ENCODE measurements around the gene KRTAP10-6.
"Not testable (repeated sequence)": the region's sequence is repeated elsewhere in the genome, so short reads cannot be mapped to it uniquely, and the experiment has no call there.

The KRTAP10-6 gene, protein sequence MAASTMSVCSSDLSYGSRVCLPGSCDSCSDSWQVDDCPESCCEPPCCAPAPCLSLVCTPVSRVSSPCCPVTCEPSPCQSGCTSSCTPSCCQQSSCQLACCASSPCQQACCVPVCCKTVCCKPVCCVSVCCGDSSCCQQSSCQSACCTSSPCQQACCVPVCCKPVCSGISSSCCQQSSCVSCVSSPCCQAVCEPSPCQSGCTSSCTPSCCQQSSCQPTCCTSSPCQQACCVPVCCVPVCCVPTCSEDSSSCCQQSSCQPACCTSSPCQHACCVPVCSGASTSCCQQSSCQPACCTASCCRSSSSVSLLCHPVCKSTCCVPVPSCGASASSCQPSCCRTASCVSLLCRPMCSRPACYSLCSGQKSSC

DNA sequence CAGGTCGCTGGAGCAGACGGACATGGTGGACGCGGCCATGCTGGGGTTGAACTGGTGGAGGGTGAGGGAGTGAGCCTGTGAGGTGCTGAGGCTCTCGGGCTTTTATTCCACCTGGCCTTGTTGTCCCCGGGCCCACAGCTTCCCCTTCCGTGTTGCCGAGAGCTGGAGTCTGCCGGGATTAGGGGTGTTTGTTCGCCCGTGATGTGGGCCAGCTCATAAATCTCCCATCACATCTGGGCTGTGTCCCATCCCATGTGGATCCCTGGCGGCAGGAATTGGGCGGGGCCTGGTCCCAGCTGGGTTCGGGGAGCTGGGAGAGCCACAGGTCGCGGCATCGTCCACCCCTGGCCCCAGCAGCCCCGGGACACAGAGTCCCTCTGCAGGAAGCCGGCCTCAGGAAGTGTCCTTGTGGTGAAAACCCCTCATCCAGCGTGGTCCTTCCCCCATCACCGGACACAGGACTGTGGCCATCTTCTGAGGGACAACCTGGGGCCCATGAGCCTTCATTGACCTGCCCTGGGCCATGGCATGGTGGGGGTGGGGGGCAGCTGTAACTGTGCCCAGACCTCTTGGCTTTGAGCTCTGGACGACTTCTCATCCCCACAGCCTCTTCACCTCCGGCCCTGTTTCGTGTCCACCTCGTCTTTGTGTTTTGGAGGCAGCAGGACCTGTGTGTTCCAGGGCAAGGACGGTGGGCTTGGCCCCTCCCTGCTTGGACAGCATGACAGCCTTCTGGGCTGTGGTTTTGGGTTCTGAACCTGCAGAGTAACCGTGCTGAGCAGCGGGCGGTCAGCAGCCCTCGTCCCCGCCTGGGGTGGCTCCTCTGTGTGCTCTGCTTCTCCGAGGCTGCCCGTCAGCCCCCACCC is at the start of gene KRTAP10-6:
KRTAP10-6 (minus strand) TSS at position 60 of the 866 bp plus-strand sequence; CDS start at position 39, 21 bp downstream.
- H3K4me3 ChIP-seq (ENCODE audit: low read depth, low read length) = no peak within 1 kb of the TSS
- no peak for DNase-seq (ENCODE audit: low read depth)
- no peak for TF ChIP-seq CTCF (IDR thresholded peaks at IDR 0.05; ENCODE audit: insufficient read depth, low read depth, low read length, missing control alignments)

DNA sequence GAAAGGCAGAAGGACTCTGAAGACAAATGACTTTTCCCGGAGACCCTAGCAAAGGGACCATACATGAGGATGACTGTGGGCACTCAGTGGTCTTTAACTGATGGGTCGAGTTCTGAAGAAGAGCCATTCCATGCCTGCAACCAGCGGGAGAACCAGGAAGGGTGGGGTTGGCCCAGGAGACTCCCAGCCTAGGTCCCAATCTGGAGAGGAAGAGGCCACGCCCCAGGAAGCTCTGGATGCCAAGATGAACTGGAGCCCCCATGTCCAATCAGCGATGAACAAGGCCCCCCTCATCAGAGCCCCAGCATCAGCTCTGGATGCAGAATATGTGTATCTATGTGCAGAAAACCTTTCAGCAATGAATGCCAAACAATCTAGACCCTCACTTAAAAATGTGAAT is 48.5 kb upstream of the KRTAP10-6 start:
- no peak for TF ChIP-seq CTCF (IDR thresholded peaks at IDR 0.05; ENCODE audit: insufficient read depth, low read depth, low read length, missing control alignments)
- DNase-seq (ENCODE audit: low read depth) = no peak
- no peak overlapping the region for H3K4me3 ChIP-seq (ENCODE audit: low read depth, low read length)

DNA sequence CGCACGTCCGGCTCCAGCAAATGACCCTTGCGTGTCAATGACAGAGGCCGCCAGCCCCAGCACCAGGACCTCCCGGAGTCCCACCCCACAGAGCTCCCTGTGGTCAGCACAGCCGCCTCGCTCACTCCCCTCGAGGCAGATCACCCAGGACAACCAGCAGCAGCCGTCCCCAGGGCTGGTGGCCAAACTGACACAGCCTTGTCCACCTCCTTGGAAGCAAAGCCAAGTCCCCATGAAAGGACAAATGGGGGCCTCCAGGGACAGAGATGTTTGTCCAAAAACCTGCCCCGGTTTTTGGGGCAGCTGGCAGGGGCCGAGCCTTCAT is 47.0 kb upstream of the KRTAP10-6 start:
- no peak overlapping the region for H3K4me3 ChIP-seq (ENCODE audit: low read depth, low read length)
- no peak for DNase-seq (ENCODE audit: low read depth)
- no peak for TF ChIP-seq CTCF (IDR thresholded peaks at IDR 0.05; ENCODE audit: insufficient read depth, low read depth, low read length, missing control alignments)

DNA sequence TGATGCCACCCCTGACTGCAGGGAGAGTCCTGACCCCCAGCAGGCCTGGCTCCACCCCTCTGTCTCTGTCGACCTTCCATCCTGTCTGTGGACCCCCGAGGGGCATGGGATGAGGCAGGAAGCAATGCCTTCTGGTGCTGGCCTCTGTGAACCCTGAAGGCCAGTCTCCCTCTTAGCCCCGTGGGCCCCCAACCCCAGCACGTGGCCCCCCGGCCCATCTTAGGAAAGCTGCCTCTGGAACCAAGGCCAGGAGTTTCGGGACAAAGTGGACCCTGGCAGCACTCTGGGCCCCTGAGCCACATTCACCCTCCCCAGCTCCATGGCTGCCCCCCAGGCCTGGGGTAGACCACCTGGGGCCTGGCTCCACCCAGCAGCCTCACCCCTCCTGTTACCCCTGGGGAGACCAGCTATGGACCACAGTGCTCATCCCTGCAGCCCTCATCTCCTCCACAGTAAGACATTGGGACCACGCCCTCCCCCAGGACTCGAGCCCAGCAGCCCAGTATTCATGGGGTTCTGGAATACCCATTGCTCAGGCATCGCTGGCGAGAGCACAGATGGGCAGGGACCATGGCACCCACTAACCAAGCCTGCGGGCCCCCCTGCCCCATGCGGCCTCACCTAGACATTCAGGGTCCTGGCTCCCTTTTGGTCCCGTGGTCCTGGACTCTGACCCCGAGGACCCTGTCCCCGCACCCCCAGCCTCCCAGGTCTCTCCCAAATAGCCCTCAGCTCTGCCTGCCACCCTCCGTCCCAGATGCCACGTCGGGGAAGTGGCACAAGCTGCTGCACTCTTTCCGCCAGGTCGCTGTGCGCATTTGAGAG is 46.4 kb upstream of the KRTAP10-6 start:
- DNase-seq (ENCODE audit: low read depth); H3K4me3 ChIP-seq (ENCODE audit: low read depth, low read length): not testable (repeated sequence)

DNA sequence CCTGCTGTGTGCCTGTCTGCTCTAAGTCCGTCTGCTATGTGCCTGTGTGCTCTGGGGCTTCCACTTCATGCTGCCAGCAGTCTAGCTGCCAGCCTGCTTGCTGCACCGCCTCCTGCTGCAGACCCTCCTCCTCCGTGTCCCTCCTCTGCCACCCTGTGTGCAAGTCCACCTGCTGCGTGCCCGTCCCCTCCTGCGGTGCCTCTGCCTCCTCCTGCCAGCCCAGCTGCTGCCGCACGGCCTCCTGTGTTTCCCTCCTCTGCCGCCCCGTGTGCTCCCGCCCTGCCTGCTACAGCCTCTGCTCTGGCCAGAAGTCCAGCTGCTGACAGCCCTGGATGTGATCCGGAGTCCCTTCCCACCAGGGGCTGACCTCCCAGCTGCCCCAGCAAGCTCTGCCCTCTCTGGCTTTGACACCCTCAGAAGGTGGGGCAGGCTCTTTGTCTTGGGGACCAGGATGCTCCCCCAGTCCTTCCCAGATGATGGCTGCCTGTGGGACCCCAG is 45.6 kb upstream of the KRTAP10-6 start:
- not testable (repeated sequence) for DNase-seq (ENCODE audit: low read depth); H3K4me3 ChIP-seq (ENCODE audit: low read depth, low read length)

- no peak within 1 kb of the TSS for H3K4me3 ChIP-seq (ENCODE audit: low read depth, low read length)
- DNase-seq (ENCODE audit: low read depth) = no peak
- TF ChIP-seq CTCF (IDR thresholded peaks at IDR 0.05; ENCODE audit: insufficient read depth, low read depth, low read length, missing control alignments) = no peak
Measured at GRCh38 chr21:44637018-44637850, 44.9 kb upstream of the KRTAP10-6 start, which contains the start of gene KRTAP10-10. Gene KRTAP10-10 (plus strand): TSS chr21:44637356. CDS start chr21:44637418, 62 bp downstream.
